Activated CD4-positive, alpha-beta T cell treated with anti-CD3 and anti-CD28 coated beads, Interleukin-2, amount 50 U/mL, for 4 hours (primary cell): ENCODE results near the gene RASSF5.

Source experiments
- DNase-seq, 2 experiments: peaks; one replicate each; pipeline ENCODE4 v3.0.0-alpha.2; 2020

Gene RASSF5

DNA sequence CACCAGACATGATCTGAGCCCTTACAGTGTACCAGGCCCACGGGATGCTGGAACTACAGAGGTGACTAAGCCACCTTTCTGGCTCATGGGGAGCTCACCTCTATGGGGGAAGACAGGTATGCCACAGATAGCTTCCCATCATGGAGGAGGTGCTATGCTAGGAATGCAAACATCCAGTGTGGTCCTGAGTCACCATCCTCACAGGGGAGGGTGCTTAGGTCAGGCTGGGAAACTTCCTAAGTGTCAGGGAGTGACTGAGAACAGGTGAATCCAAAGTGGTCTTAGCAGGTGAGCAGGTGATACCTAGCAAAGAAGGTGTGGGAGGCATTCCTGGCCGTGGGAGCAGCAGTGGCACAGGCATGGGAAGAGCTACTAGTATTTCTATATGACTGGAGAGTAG, 8.6 kb upstream of the RASSF5 start:
- DNase-seq: no peak

DNA sequence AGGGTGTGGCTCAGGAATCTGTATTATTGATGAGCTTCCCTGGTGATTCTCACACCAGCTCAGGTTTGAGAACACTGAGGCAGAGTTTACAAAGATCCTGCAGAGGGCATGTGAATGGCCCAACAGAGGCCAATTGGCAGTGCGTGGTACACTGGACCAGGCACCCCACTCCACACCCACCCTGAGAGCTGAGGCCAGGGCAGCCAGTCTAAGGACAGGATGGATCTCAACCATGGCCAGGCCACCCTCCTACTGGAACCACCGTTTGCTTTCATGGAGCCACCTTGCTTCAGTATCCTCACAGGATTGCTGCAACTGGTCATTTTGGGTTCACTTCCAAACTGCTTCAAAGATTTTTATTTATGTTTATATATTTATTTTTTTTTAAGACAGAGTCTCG, 7.3 kb upstream of the RASSF5 start:
- no peak for DNase-seq

DNA sequence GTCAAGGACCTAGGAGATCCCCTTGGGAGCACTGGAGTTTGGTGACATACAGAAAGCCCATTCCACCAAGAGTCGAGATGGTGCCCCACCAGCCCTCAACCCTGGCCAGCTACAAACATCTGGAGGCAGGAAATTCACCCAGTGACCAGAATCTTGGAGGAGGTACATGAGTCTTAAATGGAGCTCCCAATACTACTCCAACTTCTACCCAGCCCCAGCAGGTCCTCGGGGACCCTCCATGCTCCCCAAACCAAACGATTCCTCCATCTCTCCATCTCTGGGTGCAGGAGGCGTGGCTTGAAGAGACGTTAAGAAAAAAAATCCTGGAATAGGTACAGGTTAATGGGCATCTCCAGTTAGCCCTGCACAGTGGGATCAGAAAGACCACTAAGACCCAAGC, 5.5 kb upstream of the RASSF5 start:
- DNase-seq: no peak

DNA sequence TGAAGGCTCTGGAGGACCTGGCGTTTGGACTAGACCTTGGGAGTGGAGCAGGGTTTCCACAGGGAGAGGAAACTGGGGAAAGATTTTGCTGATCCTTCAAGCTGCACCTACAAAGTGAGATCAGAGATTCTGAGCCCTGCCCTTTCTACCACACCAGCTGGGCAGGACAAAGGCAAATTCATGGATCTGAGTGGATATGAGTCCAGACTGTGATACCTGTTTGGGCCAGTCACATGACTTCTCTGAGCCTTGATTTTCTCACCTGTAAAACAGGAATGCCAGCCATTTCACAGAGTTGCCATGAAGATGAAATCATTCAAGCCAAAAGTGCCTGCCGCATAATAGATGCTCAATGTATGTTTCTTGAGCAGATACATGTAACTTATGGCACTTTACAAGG, 4.9 kb upstream of the RASSF5 start:
- DNase-seq: no peak

DNA sequence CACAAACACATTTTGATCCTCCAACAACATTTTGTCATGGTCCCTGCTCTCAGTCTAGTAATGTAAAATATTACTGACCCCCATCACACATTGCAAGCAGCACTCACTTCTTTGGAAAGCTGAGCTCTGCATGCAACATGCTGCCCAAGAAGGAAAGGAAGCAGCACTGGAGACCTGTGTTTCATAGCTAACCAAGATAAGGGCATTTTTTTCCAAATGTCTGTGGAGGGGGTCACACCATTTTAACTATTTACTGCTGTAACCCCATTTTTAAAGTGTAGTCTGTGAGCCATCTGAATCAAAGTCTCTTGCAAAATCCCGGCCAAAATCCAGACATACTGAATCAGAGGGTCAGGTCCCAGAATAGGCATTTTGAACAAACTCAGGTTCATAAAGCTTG, 4.5 kb upstream of the RASSF5 start:
- no peak for DNase-seq

DNA sequence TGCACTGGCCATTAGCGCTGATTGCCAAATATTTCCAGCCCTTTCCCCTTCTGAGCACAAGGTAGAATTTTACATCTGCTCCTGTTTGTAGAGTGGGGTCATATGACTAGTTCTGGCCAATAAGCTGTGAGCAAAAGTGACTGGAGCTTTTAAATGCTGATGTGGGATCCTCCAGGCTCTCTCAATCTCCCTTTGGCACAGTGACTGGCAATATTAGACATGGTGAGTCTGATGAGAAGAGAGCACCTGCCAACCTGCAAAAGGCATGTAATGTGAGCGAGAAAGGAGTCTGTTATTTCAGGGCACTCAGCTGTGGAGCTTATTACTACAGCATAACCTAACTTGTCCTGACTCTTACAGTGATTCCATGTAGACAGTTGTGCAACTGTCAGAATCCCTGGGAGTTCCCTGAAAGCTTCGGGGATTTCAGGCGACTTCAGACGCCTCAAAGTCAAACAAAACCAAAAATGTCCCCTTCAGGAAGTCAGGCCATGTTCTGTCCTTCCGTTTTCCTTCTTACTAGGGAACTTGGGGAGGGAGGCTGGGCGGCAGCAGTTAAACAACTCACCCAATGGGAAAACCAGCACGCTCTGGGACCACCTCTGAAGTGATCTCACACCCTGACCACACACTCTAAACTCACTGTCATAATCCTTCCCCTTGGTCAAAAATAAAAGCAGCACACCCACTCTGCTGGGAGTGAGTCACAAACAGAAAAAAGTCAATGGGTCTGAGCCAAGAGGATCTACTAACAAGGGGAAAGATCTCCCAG, 3.6 kb upstream of the RASSF5 start:
- peak in 1 of 2 experiments; percentile 11 for DNase-seq

DNA sequence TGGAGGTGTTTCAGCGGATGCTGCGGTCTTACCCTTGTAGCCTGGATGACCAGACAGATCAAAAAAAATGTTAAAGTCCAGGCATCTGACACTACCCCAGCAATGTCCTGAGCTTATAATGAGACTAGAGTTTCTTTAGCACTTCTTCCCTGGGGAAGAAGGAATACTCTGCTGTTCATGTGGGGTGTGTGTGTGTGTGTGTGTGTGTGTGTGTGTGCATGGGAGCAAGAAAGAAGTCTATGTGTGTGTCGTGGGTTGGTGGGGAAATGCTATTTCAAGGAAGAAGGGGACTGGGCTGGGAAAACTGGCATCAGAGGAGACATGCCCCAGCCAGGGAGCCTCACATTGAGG, 3.0 kb upstream of the RASSF5 start:
- DNase-seq: no peak

DNA sequence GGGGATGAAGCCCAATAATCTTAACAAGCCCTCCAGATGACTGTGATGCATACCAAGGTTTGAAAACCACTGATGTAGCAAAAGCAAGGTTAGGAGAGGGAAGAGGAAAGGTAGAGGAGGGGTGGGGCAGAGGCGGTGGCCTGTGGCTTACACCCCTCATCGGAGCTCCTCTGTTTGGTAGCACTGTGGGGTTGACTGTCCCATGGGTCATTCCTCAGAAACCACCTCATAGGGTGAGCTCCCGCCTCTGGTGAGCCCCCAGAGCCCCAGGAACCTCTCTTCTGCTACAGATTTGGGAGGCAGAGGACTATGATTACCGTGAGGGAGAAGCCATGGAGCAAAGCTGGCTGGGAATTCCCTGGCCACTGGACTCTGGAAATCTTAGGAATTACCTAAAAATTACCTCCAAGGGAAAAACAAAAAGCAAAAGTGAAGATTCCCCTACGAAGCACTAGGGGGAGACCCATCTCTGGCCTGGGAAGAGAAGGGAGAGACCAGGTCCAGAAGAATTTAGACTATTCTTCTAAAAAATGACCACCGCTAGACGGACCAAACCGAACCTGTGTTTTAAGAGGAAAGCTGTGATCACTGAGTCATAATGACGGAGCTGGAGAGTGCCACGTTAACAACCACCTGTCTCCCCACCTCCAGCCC, 1.5 kb upstream of the RASSF5 start:
- DNase-seq: no peak

DNA sequence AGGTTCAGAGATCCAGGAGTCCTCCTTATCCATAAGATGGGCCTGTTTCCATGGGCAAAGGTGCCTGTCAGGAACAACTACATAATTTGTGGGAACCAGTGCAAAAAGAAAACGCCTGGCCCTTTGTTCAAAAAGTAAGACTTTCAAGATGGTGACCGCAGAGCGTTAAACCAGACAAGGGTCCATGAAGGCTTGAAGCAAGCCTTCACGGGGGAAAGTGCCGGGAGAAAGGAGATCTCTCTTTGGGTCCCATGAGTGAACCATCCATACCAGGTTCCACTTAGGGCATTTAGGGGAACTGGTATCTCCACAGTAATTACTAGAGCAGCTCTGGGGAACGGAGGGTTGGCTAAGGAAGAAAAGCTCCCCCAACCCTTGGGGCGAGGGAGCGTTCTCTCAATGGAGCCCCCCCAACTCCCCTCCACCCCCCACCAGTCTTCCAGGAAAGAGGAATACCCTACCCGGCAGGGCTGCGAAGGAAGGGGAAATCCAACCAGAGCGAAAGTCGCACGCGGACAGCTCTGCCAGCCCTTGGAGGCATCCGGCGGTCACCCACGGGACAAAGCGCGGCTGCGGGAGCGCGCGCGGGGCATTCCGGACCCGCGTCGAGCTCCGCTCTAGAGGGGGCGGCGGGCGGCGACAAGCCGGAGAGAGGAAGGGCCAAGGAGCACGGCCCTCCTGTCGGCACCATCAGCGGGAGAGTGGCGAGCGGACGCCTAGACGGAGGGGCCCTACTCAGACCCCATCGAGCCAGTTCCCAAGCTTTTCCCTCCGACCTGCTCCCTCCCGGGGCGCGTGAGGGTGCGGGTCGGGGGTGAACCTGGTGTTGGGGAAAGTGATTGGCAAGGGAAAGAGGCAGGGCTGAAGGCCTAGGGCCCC, 687 bp upstream of the RASSF5 start:
- no peak for DNase-seq

DNA sequence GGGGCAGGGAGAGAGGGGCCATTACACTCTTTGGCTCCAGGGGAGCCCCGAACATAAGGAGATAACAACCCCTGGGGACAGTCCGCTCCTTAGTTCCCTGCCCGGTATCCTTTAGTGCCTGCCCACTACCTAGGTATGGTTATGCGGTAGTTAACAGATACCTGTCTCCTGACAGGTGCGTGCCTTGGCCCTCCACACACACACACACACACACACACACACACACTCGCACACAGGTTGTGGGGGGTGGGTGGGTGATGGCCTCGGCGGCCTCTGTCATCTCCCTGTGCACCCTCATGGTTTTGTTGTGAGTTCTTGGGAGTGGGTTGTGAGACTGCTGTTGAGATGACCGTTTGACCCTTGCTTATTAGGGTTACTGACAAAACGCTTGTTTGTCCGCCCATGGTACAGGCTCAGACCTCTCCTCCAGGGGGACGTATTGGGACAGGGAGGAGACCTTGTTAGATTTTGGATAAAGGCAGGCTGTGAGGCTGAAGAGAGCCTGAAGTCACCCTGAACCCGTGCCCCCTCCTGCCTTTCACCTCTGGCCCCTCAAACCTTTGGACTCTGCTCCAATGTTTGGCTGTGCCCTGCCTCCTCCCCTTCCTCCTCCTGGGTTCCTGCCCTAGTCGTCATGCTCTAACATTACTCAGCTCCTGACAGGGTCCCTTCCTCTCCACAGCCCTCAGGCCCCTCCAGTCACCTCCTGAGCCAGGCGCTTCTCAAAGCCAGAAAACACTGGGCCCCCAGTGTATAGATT, 979 bp downstream of the RASSF5 start:
- DNase-seq: no peak

DNA sequence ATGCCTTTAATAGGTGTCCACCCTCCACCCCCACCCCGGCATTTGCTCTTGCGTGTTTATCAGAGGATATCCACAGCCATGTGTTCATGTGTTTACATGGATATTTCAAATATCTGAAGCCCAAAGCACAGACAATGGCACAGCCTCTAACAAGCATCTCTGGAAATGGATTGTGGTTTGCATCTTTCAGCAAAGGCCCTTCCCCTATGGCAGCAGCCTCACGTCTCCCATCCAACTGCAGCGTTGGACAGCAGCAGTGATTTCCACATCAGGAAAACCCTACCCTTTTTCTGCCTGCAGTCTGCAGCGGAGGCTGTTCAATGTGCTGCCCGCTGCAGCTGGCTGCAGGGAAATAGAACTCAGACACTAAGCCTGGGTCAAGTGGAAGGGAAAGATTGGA, 1.6 kb downstream of the RASSF5 start:
- no peak for DNase-seq

DNA sequence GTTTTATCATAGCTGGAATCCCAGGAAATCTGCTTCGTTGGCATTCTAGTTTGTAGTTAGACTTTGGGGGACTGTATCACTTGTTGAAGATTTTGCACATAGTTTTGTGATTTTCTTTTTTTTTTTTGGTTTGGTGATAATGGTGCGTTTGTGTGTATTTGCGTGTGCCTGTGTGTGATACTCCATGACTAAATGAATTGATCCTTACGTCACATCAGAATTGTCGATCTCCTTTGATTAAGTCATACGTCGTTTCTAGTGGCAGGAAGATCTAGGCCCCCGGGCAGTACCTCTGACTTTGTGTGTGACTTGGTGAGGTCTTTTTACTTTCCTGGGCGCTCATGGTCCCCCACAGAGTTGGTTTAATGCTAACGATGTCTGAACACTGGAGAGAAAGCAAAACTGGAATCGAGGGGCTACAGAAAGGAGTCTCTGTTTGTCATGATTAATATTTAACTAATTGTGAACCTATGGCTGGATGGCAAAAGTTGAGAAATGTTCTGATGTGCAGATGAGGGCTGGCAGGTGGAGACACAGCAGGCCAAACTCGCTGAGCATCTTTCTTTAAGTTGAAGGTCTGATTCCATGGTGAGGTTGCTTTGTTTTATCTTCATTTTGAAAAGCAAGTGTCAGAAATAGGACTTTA, 2.4 kb downstream of the RASSF5 start:
- no peak for DNase-seq

DNA sequence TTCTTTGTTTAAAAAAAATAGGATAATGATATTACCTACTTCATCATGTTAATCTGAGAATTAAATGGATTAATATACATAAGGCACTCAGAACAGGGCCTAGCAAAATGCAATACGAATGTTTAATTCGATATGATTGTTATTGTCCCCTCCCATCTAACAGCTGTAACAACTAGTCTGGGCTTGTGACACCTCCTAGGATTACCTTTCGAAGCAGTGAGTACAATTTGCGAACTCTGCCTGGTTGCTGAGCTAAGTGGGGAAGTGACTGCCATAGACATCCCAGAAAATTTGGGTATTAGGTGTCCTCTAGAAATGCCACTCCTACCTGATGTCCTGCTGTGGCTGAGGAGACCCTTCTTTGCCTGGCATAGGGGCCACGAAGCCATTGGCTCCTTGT, 3.0 kb downstream of the RASSF5 start:
- DNase-seq: no peak

DNA sequence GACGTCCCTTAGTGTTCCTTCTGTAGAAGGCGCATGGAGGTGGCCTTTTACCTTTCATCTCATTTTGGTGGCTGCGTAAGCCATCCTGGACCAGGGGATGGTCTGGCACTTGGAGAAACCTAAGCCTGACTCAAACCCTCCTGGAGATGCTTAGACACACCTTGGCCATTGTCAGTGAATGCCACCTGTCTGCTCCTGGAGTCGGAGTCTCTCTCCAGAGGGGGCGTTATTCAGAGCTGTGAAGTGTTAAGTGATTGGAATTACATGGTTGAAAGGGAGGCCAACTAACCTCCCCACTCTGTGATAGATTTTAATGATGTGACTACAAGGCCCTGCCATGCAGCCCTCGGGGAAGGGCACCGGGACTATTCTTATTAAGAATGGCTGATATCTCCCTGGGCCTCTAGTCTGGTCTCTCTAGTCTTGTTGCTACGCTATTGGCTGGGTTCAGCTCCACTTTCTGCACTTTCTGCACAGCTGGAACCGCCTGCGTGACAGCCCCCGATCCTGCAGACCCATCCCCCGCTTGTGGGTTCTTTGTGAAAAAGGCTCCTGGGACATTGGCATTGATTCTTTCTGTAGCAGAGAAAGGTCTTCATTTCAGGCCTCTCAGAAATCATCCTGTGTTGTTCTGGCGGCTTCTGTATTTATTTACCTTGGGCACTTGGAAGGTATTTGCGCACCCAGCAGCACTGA, 4.2 kb downstream of the RASSF5 start:
- no peak for DNase-seq

DNA sequence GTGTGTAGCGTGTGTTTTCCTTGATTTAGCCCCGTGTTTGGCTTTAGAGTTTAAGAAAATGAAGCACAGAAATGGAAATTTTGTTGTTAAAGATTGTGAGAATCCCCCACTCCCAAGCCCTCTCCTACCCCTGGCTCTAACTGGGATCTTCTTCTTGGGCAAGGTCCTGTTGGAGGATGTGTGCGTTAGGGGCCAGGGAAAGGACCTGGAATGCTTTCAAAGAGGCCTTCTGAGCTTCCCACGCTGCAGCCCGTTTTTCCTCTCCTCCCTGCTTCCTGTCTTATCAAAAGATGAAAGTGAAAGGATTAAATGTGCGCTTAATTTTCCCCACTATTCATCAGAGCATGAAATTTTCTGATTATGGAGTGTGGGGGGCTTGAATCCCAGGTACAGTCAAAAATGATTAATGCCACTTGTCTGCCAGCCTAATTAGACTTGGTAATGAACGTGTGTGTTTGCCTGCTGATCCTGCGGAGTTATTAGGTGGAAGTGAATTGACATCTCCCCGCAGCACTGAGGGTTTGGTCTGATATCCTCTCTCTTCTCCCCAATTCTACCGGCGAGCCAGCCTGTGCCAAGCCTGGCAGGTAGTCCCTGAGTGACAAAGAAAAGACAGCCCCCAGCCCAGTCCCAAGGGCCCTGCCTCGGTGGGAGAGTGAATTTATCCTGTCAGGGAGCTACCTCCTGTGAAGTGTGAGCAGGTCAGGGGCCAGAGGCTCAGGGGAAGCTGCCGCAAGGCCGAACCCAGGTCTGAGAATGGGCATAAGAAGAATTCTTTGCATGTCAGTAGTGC, 4.9 kb downstream of the RASSF5 start:
- DNase-seq: no peak

DNA sequence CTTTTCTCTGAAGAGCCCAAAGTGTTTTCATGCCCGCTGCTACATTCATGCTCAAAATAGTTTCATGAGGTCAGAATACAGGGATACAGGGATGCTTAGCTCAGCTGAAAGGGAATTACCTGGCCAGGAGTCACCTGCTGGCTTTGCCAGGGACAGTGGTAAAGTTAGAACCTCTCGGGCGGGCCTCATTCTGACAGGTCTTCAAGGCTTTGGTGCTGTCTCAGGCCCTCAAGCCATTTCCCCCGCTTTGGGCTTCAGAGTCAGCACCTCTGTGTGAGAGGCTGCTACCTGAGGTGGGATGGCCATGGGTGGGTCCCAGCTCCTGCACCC, 5.5 kb downstream of the RASSF5 start:
- no peak for DNase-seq

DNA sequence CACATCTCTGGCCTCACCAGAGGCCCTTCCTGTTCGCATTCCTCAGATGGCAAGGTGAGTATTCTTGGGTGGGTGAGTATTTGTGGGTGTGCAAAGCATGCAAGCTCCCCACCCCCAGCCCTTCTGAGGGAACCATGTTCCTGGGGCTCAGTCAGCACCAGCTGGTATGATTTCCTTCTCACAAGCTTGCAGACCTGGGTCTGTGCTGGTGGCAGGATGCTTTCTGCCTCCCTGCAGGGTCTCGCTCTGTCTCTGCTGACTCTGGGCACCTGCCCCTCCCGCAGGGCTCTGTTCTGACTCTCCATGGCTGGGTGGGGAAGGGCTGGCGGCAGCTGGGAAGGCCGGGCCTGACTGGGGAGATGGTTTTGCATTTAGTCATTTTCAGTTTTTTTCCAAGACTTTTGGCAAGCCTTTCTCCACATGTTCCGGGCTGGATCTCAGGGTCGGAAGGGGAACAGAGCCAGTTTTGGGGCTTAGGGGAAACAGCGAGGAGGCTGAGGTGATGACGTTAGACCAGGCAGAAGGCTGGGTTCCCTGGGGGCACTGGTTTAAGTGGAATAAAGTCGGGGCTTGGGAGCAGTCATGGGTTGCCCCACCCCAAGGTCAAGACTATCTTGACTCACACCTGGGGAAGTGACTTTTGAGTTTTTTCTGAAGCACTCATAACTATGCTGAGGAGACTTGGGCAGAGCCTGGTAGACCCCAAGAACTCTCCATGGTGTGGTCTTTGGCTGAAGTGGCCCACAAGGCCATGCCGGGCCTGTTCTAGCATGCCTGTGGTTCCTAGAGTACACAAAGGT, 6.2 kb downstream of the RASSF5 start:
- no peak for DNase-seq

DNA sequence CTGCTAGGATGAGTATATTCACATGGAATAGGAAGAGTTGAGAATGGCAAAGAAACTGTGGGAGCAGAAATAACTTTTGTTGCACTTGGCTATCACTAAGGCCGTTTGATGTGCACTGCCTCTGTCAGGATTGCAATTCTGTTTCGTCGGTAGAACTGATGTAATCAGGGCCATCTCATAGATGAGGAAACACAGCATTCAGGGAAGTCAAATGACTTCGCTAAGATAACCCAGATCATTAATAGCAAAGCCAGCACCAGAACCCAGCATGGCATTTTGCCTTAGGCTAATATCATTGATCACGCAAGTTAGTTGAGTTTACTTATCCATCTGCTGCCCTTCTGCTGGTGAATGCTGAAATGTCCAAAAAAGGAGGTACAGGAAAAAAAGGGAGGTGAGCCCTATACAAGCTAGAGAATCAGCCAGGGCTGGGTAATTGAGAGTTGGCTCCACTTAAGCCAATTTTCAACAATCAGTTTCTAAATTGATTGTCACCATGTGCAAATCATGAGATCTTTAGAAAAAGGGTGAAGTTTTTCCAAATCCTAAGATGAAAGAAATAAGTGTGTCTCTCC, 7.6 kb downstream of the RASSF5 start:
- DNase-seq: no peak

DNA sequence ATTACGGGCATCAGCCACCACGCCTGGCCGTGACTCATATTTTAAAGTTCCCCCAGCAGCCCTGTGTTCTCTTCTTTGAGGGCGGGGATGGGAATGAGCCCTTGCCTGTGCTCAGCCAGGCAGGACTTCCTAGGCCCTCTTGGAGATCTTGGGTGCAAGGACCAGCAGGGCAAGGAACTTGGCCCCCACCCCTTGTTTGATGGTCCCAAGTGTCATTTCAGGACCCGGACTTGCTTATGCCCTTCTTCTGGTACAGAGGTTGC, 9.3 kb downstream of the RASSF5 start:
- no peak for DNase-seq

DNA sequence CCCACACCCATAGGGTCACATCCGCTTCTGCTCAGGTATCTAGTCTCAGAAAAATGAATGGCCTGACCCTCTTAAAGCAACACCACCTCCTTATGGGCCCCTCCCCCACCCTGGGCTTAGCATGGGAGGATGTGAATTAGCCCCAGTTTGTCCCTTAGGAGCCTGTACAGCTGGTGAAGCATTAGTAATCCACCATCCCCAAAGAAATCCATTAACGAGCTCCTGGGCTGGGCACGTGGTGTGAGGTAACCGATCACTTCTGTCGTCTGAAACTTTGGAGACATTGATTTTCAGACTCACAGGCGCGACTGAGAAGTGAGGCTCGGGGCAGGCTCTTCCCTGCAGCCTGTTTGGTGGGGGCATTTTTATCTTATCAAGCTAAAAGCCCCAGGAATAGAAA, 10.5 kb downstream of the RASSF5 start:
- no peak for DNase-seq
